Testis (tissue), 3 donors: ENCODE results near the gene MRFAP1. TPM values are rescaled to one million over a fixed set of nuclear protein-coding genes. Genes with fewer than 3 reads are reported as not detected.

Experiments
- DNase-seq: peaks from one replicate; pipeline ENCODE4 v3.0.0-alpha.2; 2019
- H3K27ac ChIP-seq, 2 donors: fragments of 200-600 bp; sonication (generic); one replicate each; pipeline ENCODE4 v1.5.1; 2019
- H3K27me3 ChIP-seq: fragments of 200-600 bp; sonication (generic); one replicate; pipeline ENCODE4 v1.5.1; 2019
- H3K36me3 ChIP-seq: fragments of 200-600 bp; sonication (generic); one replicate; pipeline ENCODE4 v1.5.1; 2017; ENCODE audit warnings: low read depth; ENCODE audit errors: missing control alignments
- H3K4me1 ChIP-seq: fragments of 200-600 bp; sonication (generic); one replicate; pipeline ENCODE4 v1.5.1; 2019
- H3K4me3 ChIP-seq, 2 donors: fragments of 200-600 bp; sonication (generic); one replicate each; pipeline ENCODE4 v1.5.1; 2017 to 2019
- H3K9me3 ChIP-seq: fragments of 200-600 bp; sonication (generic); one replicate; pipeline ENCODE4 v1.5.1; 2017
- CTCF ChIP-seq, 3 experiments: fragments of 450-650 bp in 2 of 3; fragments of 200-600 bp in 1 of 3; sonication (generic) in 1 of 3; IDR thresholded peaks; one replicate each; pipeline ENCODE4 v1.5.1; 2016 to 2019; ENCODE audit warnings: antibody characterized with exemption in 3 of 3, mild to moderate bottlenecking in 2 of 3, moderate library complexity in 1 of 3
- POLR2A ChIP-seq: fragments of 450-650 bp; IDR thresholded peaks from one replicate; pipeline ENCODE4 v1.6.1; 2017; ENCODE audit warnings: antibody characterized with exemption, mild to moderate bottlenecking, moderate library complexity
- WGBS, 2 donors: methylation state at CpG; one replicate each; pipeline ENCODE4 v1.1.5; 2018; 5-methylcytosine and 5-hydroxymethylcytosine counted together
- intact Hi-C: fragments of 100-400 bp; cut with DNase I; formaldehyde crosslinking; loops from one replicate; pipeline ENCODE4 v1.15.1; 2023; ENCODE audit warnings: low total_unique reads
- polyA plus RNA-seq: library from polyadenylated mRNA; stranded (reverse); fragments of 350-450 nt; fragmentation: Illumina TruSeq; extraction: RNeasy Lipid Tissue Mini Kit (QIAGEN cat#74804); gene quantifications from one replicate; pipeline ENCODE4 v1.2.3, GENCODE V29; 2014; ENCODE audit warnings: low read depth, low replicate concordance; ENCODE audit not compliant: insufficient read depth
- total RNA-seq, 2 donors: library from RNA; depleted of rRNA; stranded (reverse); fragments of >200 nt; gene quantifications; one replicate each; pipeline ENCODE4 v1.2.3, GENCODE V29; 2016

Gene MRFAP1
- total and polyA plus RNA-seq, 3 donors from 2014 or later, result 289 to 382 (median 308) TPM

DNA sequence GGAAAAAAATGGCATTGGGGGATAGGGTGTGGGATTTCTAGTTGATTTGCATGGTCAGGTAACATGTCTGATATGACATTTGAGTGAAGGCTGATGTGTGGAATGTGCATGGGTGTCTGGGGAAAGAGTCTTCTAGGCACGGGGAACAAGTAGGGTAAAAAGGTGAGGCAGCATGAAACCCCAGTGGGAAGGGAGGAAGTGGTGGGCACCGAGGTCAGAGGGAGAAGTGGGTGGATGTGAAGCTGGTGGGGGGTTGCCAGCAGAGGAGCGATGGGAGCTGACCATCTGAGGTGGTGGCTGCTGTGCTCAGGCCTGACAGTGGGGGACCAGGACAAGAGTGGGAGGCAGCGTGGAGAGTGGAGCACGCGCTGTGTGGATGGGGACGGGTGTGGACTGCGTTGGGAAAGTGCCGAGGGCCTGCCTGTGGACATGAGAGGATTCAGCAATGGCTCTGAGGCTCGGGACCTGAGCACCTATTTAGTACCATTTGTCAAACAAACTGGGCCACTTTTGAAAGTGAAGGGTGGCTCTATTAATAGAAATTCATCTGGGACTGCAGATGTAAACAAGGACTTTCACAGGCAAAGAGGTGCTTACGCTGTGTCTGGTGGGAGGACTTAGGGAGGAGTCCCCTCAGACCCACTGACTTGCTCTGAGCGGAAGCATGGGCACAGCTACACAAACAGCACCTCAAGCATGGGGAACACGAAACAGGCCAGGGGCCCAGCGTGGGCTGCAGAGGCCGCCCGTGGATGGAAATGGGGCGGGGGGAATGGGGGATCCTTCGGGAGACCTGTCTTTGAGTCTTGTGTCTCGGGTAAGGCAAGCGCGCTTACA, 36.5 kb downstream of the MRFAP1 start:
- no peaks in the 10 kb centered on the region for H3K27me3 ChIP-seq
- H3K9me3 ChIP-seq, result no peaks in the 10 kb centered on the region
- H3K4me3 ChIP-seq, result no peak overlapping the region
- intact Hi-C loops, result no loop called here
- H3K36me3 ChIP-seq, result peaks cover 4% of the 10 kb centered on the region
- no peak overlapping the region for H3K27ac ChIP-seq
- TF ChIP-seq CTCF (IDR thresholded peaks at IDR 0.05) (no peak), POLR2A (no peak)
- H3K4me1 ChIP-seq, result peaks cover 25% of the 10 kb centered on the region
- 90 to 92% methylated on average over 21 of the region's 21 CpGs for WGBS, 2 donors
- no peak for DNase-seq

DNA sequence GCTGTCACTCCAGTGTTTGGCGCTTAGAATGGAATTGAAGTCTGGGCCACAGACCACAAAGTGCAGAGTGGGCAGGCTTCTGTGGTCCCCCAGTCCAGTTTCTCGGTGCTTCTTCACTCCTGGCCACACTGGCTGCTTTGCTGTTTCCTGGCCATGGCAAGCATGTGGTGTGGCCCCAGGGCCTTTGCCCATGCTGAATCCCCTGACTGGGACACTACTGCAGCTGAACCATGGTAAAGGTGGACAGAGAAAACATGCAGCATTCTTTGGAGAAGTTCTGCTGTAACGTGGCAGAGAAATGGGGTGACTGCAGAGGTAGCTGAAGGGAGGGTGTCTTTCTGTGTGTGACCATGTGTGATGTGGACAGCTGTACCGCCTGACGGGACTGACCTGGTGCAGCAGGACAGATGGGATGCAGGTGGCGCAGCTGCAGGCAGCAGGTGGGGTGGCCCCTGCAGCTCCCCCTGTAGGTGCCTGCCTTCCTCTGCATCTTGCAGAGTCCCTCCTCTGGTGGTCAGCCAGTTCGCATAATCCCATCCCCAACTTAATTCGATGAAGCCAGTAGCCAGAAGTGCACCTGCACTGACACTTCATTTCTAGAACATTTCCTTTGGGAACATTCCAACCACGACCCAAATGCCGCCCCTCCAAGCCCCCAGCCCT, 40.0 kb downstream of the MRFAP1 start:
- H3K27me3 ChIP-seq, result no peaks in the 10 kb centered on the region
- 83 to 86% methylated on average over 9 to 10 of the region's 10 CpGs for WGBS, 2 donors
- intact Hi-C loops, result no loop called here

GRCh38 chr4:6681191-6681590, 40.7 kb downstream of the MRFAP1 start:
- WGBS, 2 donors, result 86 to 90% methylated on average over 4 to 9 of the region's 9 CpGs

More for the DNA sequence above, 40.0 kb downstream of the MRFAP1 start:
- H3K9me3 ChIP-seq, result no peaks in the 10 kb centered on the region
- peaks cover 14% of the 10 kb centered on the region for H3K4me1 ChIP-seq
- peaks cover 1% of the 10 kb centered on the region for H3K36me3 ChIP-seq
- H3K27ac ChIP-seq, result no peak overlapping the region
- no peak for DNase-seq
- no peak overlapping the region for H3K4me3 ChIP-seq
- no peak for TF ChIP-seq CTCF (IDR thresholded peaks at IDR 0.05)
- no peak for TF ChIP-seq POLR2A

DNA sequence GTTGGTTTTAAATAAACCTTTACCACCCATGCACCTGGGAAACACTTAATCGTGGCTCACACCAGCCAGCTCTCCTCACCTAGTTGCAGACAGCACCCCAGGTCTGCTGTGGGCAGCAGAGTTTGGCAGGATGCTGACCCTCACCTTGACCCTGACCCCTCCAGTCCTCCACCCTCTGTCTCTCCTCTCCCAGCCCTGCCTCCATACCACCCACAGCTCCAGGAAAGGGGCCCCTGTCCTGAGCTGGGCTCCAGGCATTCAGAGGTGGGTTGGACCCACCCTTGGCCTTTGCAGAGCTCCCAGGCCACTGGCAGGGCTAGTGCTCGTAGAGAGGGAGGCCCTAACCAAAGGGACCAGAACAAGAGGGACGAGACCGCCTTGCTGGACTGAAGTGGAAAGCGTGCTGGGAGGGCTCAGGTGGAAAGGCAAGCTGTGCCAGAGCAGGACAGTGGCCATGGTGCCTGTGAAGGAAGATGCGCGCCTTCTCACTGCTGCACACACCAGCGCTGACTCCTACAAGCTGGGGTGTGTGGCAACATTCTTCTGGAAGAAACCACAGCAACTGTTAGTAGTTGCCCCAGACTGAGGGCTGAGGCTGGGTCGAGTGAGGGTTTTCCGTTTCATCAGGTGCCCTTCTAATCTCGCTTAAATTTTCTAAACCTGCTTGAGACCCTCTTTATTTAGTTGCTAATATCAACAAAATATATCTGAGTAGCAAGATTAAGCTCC, 42.5 kb downstream of the MRFAP1 start:
- TF ChIP-seq POLR2A, result no peak
- intact Hi-C loops, result no loop called here

More at GRCh38 chr4:6681191-6681590, 40.7 kb downstream of the MRFAP1 start:
- TF ChIP-seq CTCF (IDR thresholded peaks at IDR 0.05) (no peak), POLR2A (no peak)
- no peaks in the 10 kb centered on the region for H3K27me3 ChIP-seq
- no peak overlapping the region for H3K4me3 ChIP-seq
- no peak overlapping the region for H3K27ac ChIP-seq
- H3K9me3 ChIP-seq, result no peaks in the 10 kb centered on the region
- intact Hi-C loops, result no loop called here
- H3K36me3 ChIP-seq, result no peaks in the 10 kb centered on the region
- peaks cover 7% of the 10 kb centered on the region for H3K4me1 ChIP-seq
- DNase-seq, result no peak

DNA sequence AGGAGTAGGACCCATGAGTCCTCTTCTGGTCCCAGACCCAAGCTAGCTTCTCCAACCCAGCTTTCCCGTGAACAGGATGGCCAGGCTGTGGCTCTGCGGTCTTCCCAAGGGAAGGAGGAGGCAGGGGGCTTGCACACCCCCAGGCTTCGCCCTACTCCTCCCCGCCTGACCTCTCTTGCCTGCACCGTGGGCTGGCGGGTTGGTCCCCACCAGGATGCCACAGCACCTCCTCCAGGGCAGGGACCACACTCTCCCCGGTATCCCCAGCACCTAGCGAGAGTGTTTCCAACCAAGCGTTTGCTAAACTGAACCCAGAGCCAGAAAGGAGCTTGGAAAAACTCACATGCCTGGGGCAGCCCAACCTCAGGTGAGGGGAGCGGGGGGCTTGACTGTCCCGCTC, 44.2 kb downstream of the MRFAP1 start:
- TF ChIP-seq CTCF (IDR thresholded peaks at IDR 0.05), result no peak
- no peak for TF ChIP-seq POLR2A
- Histone ChIP-seq H3K4me3 (no peak overlapping the region), H3K9me3 (no peaks in the 10 kb centered on the region), H3K36me3 (no peaks in the 10 kb centered on the region), H3K27me3 (no peaks in the 10 kb centered on the region), H3K27ac (no peak overlapping the region), H3K4me1 (no peaks in the 10 kb centered on the region)
- intact Hi-C loops, result no loop called here
- DNase-seq, result no peak
- 85 to 94% methylated on average over 9 to 11 of the region's 11 CpGs for WGBS, 2 donors

More for the DNA sequence above, 42.5 kb downstream of the MRFAP1 start:
- Histone ChIP-seq H3K27ac (no peak overlapping the region), H3K9me3 (no peaks in the 10 kb centered on the region), H3K4me1 (no peaks in the 10 kb centered on the region), H3K36me3 (no peaks in the 10 kb centered on the region), H3K27me3 (no peaks in the 10 kb centered on the region), H3K4me3 (no peak overlapping the region)
- no peak for DNase-seq
- WGBS, 2 donors, result 86 to 88% methylated on average over 11 of the region's 11 CpGs
